T-helper 2 cell (primary cell): Measurements from ENCODE around the gene ELP5.

ENCODE experiments used
- DNase-seq, 5 experiments: peaks; one replicate each; pipeline versions ENCODE4 v3.0.0 to v3.0.0-alpha.2; 2012 to 2022
- total RNA-seq, 2 donors: gene quantifications; one replicate each; lab custom pipeline; 2026; lab: John Stamatoyannopoulos, UW

Gene ELP5, protein sequence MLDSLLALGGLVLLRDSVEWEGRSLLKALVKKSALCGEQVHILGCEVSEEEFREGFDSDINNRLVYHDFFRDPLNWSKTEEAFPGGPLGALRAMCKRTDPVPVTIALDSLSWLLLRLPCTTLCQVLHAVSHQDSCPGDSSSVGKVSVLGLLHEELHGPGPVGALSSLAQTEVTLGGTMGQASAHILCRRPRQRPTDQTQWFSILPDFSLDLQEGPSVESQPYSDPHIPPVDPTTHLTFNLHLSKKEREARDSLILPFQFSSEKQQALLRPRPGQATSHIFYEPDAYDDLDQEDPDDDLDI
- 24.9 to 29.3 reads per million in 2 donors for total RNA-seq

GRCh38 chr17:7252176-7253043 is at the start of gene ELP5:
TSS of gene ELP5 (plus strand) at chr17:7252215. CDS start at chr17:7252551, 336 bp downstream.
- peak; percentile 62 to 93 (median 81) for DNase-seq

DNA sequence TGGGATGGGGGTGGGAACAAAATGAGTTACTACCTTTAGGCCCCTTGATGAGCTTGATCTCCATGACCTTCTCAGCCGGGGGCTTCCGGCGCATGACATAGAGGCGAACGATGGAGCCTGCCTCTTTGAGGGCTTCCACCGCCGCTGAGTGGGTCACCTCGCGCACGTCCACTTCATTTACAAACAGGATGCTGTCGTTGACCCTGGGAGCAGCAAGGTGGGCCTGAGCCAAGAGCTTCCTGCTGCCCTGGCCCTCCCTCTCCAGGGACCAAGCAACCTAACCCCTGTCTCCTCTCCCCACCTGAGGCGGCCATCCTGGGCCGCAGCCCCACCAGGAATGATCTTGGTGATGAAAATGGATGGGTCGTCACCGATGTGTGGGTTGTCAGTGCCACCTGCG is 48.6 kb upstream of the ELP5 start:
- no peak for DNase-seq

DNA sequence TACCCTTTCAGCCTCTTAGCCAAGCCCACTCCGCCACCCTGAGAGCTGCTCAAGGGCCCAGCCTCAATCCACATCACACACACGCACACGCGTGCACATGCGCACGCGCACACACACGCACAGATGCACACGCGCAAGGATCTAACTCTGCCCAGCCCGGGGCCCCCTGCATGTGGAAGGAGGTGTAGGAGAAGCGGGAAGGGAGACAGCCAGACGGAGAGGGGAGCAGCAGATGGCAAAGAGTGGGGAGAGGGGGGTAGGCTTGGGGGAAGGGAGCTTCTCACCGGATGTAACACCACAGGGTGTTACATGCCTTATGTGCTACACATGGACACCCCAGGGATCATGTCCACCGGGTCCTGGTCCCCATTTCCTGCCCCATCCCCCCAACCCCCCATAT is 47.7 kb upstream of the ELP5 start:
- DNase-seq: peak in 1 of 5 experiments; percentile 21

- DNase-seq: peak; percentile 84 to 99 (median 96)
Observed at GRCh38 chr17:7204828-7205461, 47.1 kb upstream of the ELP5 start.

DNA sequence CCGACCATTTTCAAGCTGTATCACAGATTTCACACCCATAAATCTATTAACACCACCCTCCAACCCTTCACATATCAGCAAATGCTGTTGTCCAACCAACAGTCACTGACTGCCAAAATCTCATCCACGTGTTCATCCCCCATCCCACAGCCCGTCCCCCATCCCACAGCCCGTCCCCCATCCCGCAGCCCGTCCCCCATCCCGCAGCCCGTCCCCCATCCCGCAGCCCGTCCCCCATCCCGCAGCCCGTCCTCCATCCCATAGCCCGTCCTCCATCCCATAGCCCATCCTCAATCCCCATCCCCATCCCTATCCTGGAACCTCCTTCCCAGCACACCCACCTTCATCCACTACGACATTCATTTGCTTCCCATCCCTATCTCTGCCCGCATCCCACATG is 46.5 kb upstream of the ELP5 start:
- no peak for DNase-seq

GRCh38 chr17:7207120-7208001 is 44.7 kb upstream of the ELP5 start:
- peak in 1 of 5 experiments; percentile 27 for DNase-seq

DNA sequence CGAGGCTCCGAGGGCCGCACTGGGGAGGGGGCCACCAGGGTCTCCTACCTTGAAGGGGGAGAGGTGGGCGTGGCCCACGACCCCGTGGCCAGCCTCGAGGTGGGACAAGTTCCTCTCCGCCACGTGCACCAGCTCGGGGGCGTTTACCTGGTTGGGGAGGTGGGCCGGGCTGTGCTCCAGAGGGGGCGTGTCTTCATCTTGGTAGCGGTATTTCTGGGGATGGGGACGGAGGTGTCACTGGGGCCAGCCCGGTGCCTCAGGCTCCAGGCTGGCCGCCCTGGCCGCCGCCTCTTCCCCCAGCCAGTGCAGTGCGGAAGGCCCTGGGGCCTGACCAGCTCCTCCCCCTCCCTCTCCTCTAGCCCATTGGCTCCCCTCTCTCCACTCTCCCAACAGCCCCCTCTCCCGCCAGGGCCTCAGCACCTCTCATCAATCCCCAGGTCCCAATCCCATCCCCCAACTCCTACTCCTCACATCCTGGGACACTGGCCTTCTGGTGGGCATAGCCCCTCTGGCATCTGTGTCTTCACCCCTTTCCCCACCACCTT is 43.9 kb upstream of the ELP5 start:
- DNase-seq: no peak

- DNase-seq: no peak
Observed at GRCh38 chr17:7208754-7209460, 43.1 kb upstream of the ELP5 start.

GRCh38 chr17:7211491-7212273 is 40.3 kb upstream of the ELP5 start:
- no peak for DNase-seq

DNA sequence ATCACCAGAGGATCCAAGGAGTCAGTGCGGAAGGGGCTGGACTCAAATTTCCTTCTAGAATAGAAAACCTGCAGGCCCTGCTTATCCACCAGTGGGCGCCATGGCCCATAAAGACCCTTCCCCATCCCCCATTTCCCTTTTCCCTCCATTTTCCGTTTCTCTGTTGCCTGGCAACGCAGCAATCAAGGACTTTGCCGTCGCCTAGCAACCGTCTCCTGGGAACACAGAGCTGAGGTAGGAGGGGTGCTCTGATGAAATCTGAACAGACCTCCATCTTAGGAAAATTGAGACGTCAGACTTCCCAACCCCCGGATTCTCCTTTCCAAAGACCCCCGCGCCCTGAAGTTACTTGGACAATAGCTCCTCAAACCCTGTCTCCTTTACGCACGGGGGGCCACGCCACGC is 38.1 kb upstream of the ELP5 start:
- peak in 3 of 5 experiments; percentile 40 to 80 (median 74) for DNase-seq

DNA sequence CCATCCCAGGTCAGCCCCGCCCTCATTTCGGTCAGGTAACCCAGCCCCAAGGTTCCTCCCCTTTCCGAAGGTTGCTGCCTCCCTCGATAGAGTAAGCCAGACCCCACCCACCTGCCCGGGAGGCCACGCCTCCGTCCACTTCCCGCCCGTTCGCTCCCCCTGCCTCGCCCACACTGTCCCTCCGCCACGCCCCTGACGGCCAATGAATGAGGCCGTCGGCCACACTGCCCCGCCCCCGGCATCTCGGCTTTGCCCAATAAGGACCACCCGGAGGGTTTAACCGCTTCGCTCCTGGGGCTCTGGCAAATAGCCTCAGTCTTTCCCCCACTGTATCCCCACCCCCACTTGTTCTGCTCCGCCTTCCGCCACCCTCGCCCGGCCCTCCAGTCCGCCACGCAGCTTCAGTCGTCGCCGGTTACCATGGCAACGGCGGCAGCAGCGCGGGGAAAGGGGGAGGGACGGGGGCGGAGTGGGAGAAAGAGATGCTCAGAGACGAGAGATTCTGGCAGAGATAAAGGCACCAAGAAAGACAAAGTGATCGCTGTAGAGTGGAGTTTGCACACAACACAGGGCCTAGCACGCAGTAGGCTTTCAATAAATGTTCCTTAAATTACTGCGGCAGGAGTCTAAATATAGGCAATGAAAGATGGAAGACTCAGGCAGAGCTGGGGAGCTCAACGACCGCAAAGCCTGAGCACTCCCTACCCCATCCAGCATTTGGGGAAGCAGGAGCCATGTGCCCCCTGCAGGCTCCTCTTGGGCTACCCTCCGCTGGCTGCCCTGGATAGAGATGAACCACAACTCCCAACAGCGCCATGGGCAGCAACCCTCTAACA is 37.5 kb upstream of the ELP5 start:
- peak; percentile 98 to 99 (median 99) for DNase-seq

DNA sequence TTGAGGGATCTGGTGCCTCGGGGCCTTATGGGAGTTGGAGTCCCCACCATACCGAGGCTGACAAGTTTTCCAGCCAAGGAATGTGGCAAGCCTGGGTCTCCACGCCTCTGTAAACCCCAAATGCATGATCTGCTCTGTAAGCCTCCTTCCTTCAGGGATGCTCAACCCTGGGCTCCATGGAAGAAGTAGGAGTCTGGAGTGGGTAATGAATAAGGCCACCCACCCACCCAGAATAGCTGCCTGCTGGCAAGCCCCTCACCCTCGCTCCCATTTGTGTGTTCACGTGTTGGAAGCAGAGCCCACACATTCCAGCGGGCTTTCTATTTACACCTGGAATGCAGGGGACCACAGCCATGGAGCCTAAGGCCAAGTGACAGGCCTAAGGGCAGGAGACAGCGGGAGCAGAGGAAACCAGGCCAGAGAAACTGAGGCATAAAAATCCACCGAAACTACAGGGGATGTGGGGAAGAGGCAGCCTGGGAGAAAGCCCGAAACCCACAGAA is 36.8 kb upstream of the ELP5 start:
- DNase-seq: no peak

DNA sequence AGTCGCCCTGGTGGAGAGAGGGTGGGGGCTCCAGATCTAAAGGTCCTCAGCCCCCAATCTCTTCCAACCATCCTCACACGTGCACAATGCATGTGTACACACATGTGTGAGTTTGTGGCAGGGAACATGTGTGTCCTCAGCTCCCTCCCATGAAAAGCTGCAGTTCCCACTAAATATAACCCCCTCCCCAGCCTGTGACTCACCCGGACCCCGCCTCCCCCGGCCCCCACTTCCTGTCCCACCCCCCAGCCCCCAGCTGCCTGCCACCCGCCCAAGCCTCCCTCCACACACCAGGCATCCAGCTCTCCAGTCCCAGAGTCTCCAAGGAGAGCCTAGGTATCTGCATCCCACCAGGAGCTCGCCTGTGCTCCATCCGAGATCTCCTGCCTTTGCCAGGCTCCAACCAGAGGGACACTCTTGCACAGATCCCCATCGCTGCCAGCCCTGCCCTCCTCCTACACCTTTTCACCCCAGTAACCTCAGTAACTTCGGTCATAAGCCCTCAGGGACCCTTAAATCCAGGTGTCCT is 36.3 kb upstream of the ELP5 start:
- DNase-seq: no peak

DNA sequence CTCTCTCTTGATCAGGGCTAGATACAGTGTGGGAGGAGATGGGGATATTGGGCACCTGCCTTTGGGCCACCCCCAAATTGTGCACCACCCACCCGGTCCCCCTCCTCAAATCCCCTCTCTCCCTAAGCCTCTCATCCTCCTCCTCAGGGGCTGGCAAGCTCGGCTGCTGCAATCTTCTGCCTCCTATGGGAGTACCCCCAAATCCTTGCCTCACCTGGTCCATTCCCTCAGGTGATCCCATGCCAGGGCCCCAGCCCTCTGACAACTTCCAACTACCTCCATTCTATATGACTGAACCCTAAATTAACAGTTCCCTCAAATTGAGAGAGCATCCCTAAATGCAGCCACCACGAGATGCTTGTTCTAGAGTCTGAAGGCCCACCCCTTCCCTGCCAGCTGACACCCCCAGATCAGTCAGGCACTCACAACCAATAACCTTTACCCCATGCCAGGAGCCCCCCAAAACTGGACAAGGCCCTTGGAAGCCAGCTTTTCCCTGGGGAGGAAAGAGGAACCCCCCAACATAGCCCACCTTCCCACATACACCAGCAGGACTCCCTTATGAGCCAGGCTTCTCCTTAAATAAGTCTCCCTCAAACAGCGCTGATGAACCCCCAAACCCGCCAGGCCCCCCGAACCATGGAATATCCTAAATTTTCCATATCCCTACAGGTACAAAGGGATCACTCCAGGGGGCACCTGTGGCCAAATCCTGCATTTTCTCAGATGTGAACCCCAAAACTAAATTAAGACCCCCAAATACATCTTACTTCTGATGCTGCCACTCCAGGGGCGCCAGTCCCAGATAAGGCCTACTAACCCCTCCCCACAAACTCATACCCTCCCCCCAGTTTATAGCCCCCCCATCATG is 35.5 kb upstream of the ELP5 start:
- DNase-seq: no peak

- DNase-seq: peak in 1 of 5 experiments; percentile 43
Observed at GRCh38 chr17:7217113-7217987, 34.7 kb upstream of the ELP5 start.

GRCh38 chr17:7218166-7218565 is 33.8 kb upstream of the ELP5 start:
- DNase-seq: no peak

DNA sequence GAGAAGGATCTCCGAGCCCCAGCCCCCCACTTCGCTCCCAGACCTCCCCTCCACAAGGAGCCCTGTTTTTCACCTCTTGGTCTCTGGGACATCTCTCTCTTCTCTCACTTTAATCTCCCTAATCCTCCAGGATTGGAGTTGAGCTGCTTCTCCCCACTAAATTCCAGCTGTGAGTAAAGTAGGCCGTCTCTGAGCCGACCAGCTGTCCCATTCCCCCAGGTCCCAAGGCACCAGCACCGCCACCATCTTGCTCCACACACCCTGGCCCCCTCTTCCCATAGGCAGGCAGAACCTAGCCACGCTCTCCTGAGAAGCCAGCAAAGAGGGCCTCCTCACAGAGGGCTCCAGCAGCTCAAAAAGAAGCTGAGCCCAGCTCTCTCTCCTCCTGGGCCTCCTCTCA is 33.3 kb upstream of the ELP5 start:
- DNase-seq: no peak
